B cell (primary cell): Measurements from ENCODE around the gene LAMA2. TPM values are rescaled to one million over a fixed set of nuclear protein-coding genes. Genes with fewer than 3 reads are reported as not detected.

Experiments used
- ATAC-seq: fragments of 200-7000 bp; cut with Tn5 transposase; one replicate; pipeline ENCODE4 v1.10.0; 2021; ENCODE audit warnings: low read depth, mild to moderate bottlenecking, moderate number of reproducible peaks, moderate library complexity
- CTCF ChIA-PET: fragments of 350-600 bp; sonication (Branson Sonifier 250); formaldehyde crosslinking; loops from one replicate; lab custom pipeline; 2021; ENCODE audit warnings: antibody characterized with exemption, inconsistent platforms; lab: Charles Lee
- POLR2A ChIA-PET: fragments of 350-600 bp; sonication (Branson Sonifier 250); formaldehyde crosslinking; loops from one replicate; lab custom pipeline; 2021; ENCODE audit warnings: antibody characterized with exemption; lab: Charles Lee
- DNase-seq: peaks from one replicate; pipeline ENCODE4 v3.0.0; 2013
- H2AFZ ChIP-seq: 2 replicates; pipeline ENCODE4 v1.6.1; 2012; ENCODE audit warnings: mild to moderate bottlenecking, low read depth, low read length; ENCODE audit not compliant: insufficient read depth, poor library complexity, severe bottlenecking
- H3K27ac ChIP-seq, 2 donors: 1 replicate in 1 of 2; 2 replicates in 1 of 2; pipeline ENCODE4 v1.5.1; 2012 to 2013; ENCODE audit warnings: low read length in 2 of 2, mild to moderate bottlenecking in 2 of 2, moderate library complexity in 1 of 2
- H3K27me3 ChIP-seq, 4 experiments: fragments of 200-600 bp in 1 of 4; sonication (generic) in 1 of 4; replicated peaks in 1 of 4; 1 replicate in 2 of 4; 2 replicates in 2 of 4; pipeline versions ENCODE4 v1.6.1 to v1.7.0; 2013 to 2016; ENCODE audit warnings: low read length in 3 of 4, mild to moderate bottlenecking in 2 of 4, mixed read lengths in 1 of 4, moderate library complexity in 1 of 4; ENCODE audit not compliant: insufficient read depth in 4 of 4, control insufficient read depth in 3 of 4; ENCODE audit errors: control extremely low read depth in 1 of 4
- H3K36me3 ChIP-seq, 2 experiments: replicated peaks in 1 of 2; 1 replicate in 1 of 2; 2 replicates in 1 of 2; pipeline versions ENCODE4 v1.6.1 to v1.7.1; 2013; ENCODE audit warnings: low read length in 1 of 2; ENCODE audit not compliant: insufficient read depth in 2 of 2, control insufficient read depth in 1 of 2; ENCODE audit errors: control extremely low read depth in 1 of 2, extremely low read depth in 1 of 2
- H3K4me1 ChIP-seq, 2 donors: fragments of 200-600 bp in 1 of 2; sonication (generic) in 1 of 2; 1 replicate in 1 of 2; 2 replicates in 1 of 2; pipeline versions ENCODE4 v1.5.1 to v1.6.1; 2013 to 2017; ENCODE audit warnings: low read length in 2 of 2; ENCODE audit not compliant: control insufficient read depth in 2 of 2, insufficient read depth in 2 of 2
- H3K4me2 ChIP-seq: replicated peaks from 2 replicates; pipeline ENCODE3; 2012; ENCODE audit warnings: mild to moderate bottlenecking, low read depth, low read length; ENCODE audit not compliant: poor library complexity, severe bottlenecking
- H3K4me3 ChIP-seq, 5 experiments: fragments of 200-600 bp in 1 of 5; sonication (generic) in 1 of 5; 1 replicate in 3 of 5; 2 replicates in 2 of 5; pipeline versions ENCODE4 v1.5.1 to v1.7.0; 2011 to 2016; ENCODE audit warnings: low read length in 4 of 5, mild to moderate bottlenecking in 4 of 5, low read depth in 2 of 5, control low read depth in 1 of 5, moderate library complexity in 1 of 5; ENCODE audit not compliant: insufficient read depth in 1 of 5; ENCODE audit errors: control extremely low read depth in 1 of 5, extremely low read depth in 1 of 5
- H3K79me2 ChIP-seq: fragments of 200-600 bp; sonication (generic); one replicate; pipeline ENCODE4 v1.6.0; 2016; ENCODE audit warnings: low read length; ENCODE audit not compliant: control insufficient read depth, insufficient read depth
- H3K9ac ChIP-seq: fragments of 200-600 bp; sonication (generic); 2 replicates; pipeline ENCODE4 v1.6.1; 2017; ENCODE audit warnings: mild to moderate bottlenecking, low read length, moderate library complexity
- H3K9me3 ChIP-seq, 3 donors: one replicate each; pipeline versions ENCODE4 v1.6.1 to v1.7.1; 2013; ENCODE audit warnings: low read length in 2 of 3; ENCODE audit not compliant: control insufficient read depth in 2 of 3, insufficient read depth in 1 of 3; ENCODE audit errors: control extremely low read depth in 1 of 3
- H4K20me1 ChIP-seq: 2 replicates; pipeline ENCODE4 v1.6.0; 2012; ENCODE audit warnings: mild to moderate bottlenecking, low read length; ENCODE audit not compliant: insufficient read depth, control insufficient read depth, poor library complexity, severe bottlenecking
- H3K27ac Mint-ChIP-seq: one replicate; pipeline ENCODE4 v1.8.0; 2021; ENCODE audit warnings: mixed read lengths
- H3K27me3 Mint-ChIP-seq: one replicate; pipeline ENCODE4 v1.8.0; 2021; ENCODE audit warnings: mixed read lengths
- H3K4me1 Mint-ChIP-seq: one replicate; pipeline ENCODE4 v1.8.0; 2021; ENCODE audit warnings: mixed read lengths
- H3K4me3 Mint-ChIP-seq: one replicate; pipeline ENCODE4 v1.8.0; 2021; ENCODE audit warnings: mixed read lengths
- H3K9me3 Mint-ChIP-seq: one replicate; pipeline ENCODE4 v1.8.0; 2022; ENCODE audit warnings: mixed read lengths; ENCODE audit not compliant: insufficient read depth
- CTCF ChIP-seq: fragments of 200-600 bp; IDR thresholded peaks from one replicate; pipeline ENCODE4 v1.8.0; 2022; ENCODE audit warnings: antibody characterized with exemption, mild to moderate bottlenecking
- EZH2 ChIP-seq: IDR thresholded peaks from 2 replicates; pipeline ENCODE4 v1.6.1; 2012; ENCODE audit warnings: borderline replicate concordance, low read depth, mild to moderate bottlenecking, moderate library complexity, low read length; ENCODE audit not compliant: insufficient read depth, poor library complexity, severe bottlenecking
- WGBS: methylation state at CpG from one replicate; pipeline ENCODE4 v1.1.5; 2013; ENCODE audit warnings: missing lambda C conversion rate; ENCODE audit not compliant: insufficient coverage; 5-methylcytosine and 5-hydroxymethylcytosine counted together
- intact Hi-C: fragments of 100-400 bp; cut with micrococcal nuclease; formaldehyde crosslinking; loops from one replicate; pipeline ENCODE4 v1.10.0; 2022
- polyA plus RNA-seq: library from polyadenylated mRNA; depleted of rRNA; stranded (reverse); fragments of >200 nt; gene quantifications from 2 replicates; pipeline ENCODE4 v1.2.3, GENCODE V29; 2012
- small RNA-seq: library from RNA; depleted of rRNA; stranded (forward); fragments of <200 nt; gene quantifications from one replicate; pipeline ENCODE3, GENCODE V24; 2012; ENCODE audit warnings: low replicate concordance, low read depth; ENCODE audit not compliant: insufficient read length
- total RNA-seq, 2 donors: library from RNA; stranded (reverse); fragments of 120-200 nt in 1 of 2; gene quantifications; 1 replicate in 1 of 2; 2 replicates in 1 of 2; pipeline versions ENCODE4 v1.2.3 to v1.2.4, GENCODE V29; 2013 to 2022

LAMA2 gene
- total and polyA plus RNA-seq, 2 donors (not counting 1 experiment from before 2014, with no cell fraction given), result 0.16 TPM; not detected in 1

GRCh38 chr6:129565366-129565765 is 682.4 kb downstream of the LAMA2 start:
- intact Hi-C loops, result no loop called here
- Mint-ChIP-seq H3K4me3 (no peak overlapping the region), H3K9me3 (no peaks in the 10 kb centered on the region), H3K27ac (no peak overlapping the region), H3K27me3 (peaks cover 5% of the 10 kb centered on the region), H3K4me1 (no peaks in the 10 kb centered on the region)
- POLR2A ChIA-PET, result no interaction called here
- Histone ChIP-seq H3K9ac (no peak overlapping the region), H3K27ac (no peak overlapping the region), H3K9me3 (peaks cover 0 to 4% (median 0%) of the 10 kb centered on the region in 3 donors), H3K4me3 (no peak overlapping the region), H4K20me1 (no peaks in the 10 kb centered on the region), H3K4me1 (no peaks in the 10 kb centered on the region), H3K27me3 (no peaks in the 10 kb centered on the region), H2AFZ (no peak overlapping the region), H3K36me3 (no peaks in the 10 kb centered on the region), H3K4me2 (no peak overlapping the region), H3K79me2 (no peaks in the 10 kb centered on the region)
- DNase-seq, result no peak
- 92% methylated on average over 4 of the region's 4 CpGs for WGBS
- TF ChIP-seq EZH2 (no peak), CTCF (no peak)
- ATAC-seq, result no peak
- CTCF ChIA-PET, result interaction anchor here (0.9 to 1.6 kb wide), 2 partner anchors 13 to 32 kb away, joined by 3 to 4 read pairs; no protein-coding TSS in a partner anchor

- ATAC-seq (no peak), DNase-seq (no peak)
- Mint-ChIP-seq H3K4me1 (no peaks in the 10 kb centered on the region), H3K9me3 (no peaks in the 10 kb centered on the region), H3K27ac (no peak overlapping the region), H3K4me3 (no peak overlapping the region), H3K27me3 (peaks cover 5% of the 10 kb centered on the region)
- Histone ChIP-seq H3K27me3 (no peaks in the 10 kb centered on the region), H3K4me1 (no peaks in the 10 kb centered on the region), H4K20me1 (no peaks in the 10 kb centered on the region), H3K4me2 (no peak overlapping the region), H3K9me3 (peaks cover 0 to 4% (median 0%) of the 10 kb centered on the region in 3 donors), H3K4me3 (no peak overlapping the region), H2AFZ (no peak overlapping the region), H3K9ac (no peak overlapping the region), H3K79me2 (no peaks in the 10 kb centered on the region), H3K36me3 (no peaks in the 10 kb centered on the region), H3K27ac (no peak overlapping the region)
- intact Hi-C loops, result no loop called here
- ChIA-PET POLR2A (no interaction called here), CTCF (interaction anchor here (1.6 kb wide), 1 partner anchor 31 kb away, joined by 4 read pairs; no protein-coding TSS in a partner anchor)
- TF ChIP-seq EZH2 (no peak), CTCF (no peak)
- 100% methylated on average over 1 of the region's 2 CpGs for WGBS
These were observed 682.9 kb downstream of the LAMA2 start for GRCh38 chr6:129565811-129566210.

Small RNA genes within 50 kb of the gene (small RNA-seq; reads per million reads assigned to genes)
- gene RNU6-861P, result not detected
